Transverse colon (tissue), 4 donors: Measurements from ENCODE around the gene ING1. TPM values are rescaled to one million over a fixed set of nuclear protein-coding genes. Genes with fewer than 3 reads are reported as not detected.
A peak's percentile ranks its signal among the peaks of the same experiment; 100 is the strongest.
"Not testable (repeated sequence)": the region's sequence is repeated elsewhere in the genome, so short reads cannot be mapped to it uniquely, and the experiment has no call there.

Source experiments
- DNase-seq: peaks from one replicate; pipeline ENCODE4 v3.0.0-alpha.2; 2019
- H3K27ac ChIP-seq, 4 donors: fragments of 200-600 bp; sonication (generic); 2 replicates each; pipeline ENCODE4 v1.5.1; 2016 to 2018; ENCODE audit warnings: inconsistent platforms in 4 of 4
- H3K27me3 ChIP-seq: fragments of 200-600 bp; sonication (generic); 2 replicates; pipeline ENCODE4 v1.5.1; 2017; ENCODE audit warnings: inconsistent platforms
- H3K36me3 ChIP-seq, 4 donors: fragments of 200-600 bp; sonication (generic); 2 replicates each; pipeline ENCODE4 v1.5.1; 2017 to 2019; ENCODE audit warnings: inconsistent platforms in 4 of 4
- H3K4me1 ChIP-seq, 4 donors: fragments of 200-600 bp; sonication (generic); 2 replicates each; pipeline ENCODE4 v1.5.1; 2017 to 2020; ENCODE audit warnings: inconsistent platforms in 4 of 4
- H3K4me3 ChIP-seq, 4 donors: fragments of 200-600 bp; sonication (generic); 1 replicate in 1 of 4; 2 replicates in 3 of 4; pipeline versions ENCODE4 v1.5.1 to v1.6.1; 2017 to 2019; ENCODE audit warnings: inconsistent platforms in 4 of 4
- H3K9me3 ChIP-seq, 2 donors: fragments of 200-600 bp; sonication (generic); 2 replicates each; pipeline ENCODE4 v1.5.1; 2017 to 2019; ENCODE audit warnings: inconsistent platforms in 2 of 2
- CTCF ChIP-seq, 5 experiments: fragments of 200-600 bp in 3 of 5; fragments of 450-650 bp in 2 of 5; sonication (generic) in 3 of 5; IDR thresholded peaks; 1 replicate in 2 of 5; 2 replicates in 3 of 5; pipeline ENCODE4 v1.5.1; 2016 to 2017; ENCODE audit warnings: antibody characterized with exemption in 5 of 5, inconsistent platforms in 3 of 5, mild to moderate bottlenecking in 2 of 5, moderate library complexity in 1 of 5
- EP300 ChIP-seq: sonication (generic); formaldehyde crosslinking; IDR thresholded peaks from one replicate; pipeline ENCODE4 v1.6.1; 2017; ENCODE audit warnings: antibody characterized with exemption, low read depth
- POLR2A ChIP-seq: fragments of 450-650 bp; IDR thresholded peaks from one replicate; pipeline ENCODE4 v1.6.1; 2016; ENCODE audit warnings: antibody characterized with exemption, mild to moderate bottlenecking, moderate library complexity
- POLR2AphosphoS5 ChIP-seq, 3 donors: sonication (generic); formaldehyde crosslinking; IDR thresholded peaks; one replicate each; pipeline ENCODE4 v1.6.1; 2016; ENCODE audit warnings: antibody characterized with exemption in 3 of 3
- WGBS, 2 donors: methylation state at CpG; one replicate each; pipeline ENCODE4 v1.1.5; 2018; ENCODE audit warnings: low coverage in 1 of 2; 5-methylcytosine and 5-hydroxymethylcytosine counted together
- in situ Hi-C, 4 donors: fragments of 200-750 bp; cut with MboI; loops; one replicate each; pipeline versions ENCODE4 v1.15.0 to v1.15.1; 2017; ENCODE audit warnings: low sequenced_read_pairs in 3 of 4, low pct_ligation_motif_present in 1 of 4, low pct_unique_long_range_greater_than_20kb in 1 of 4
- intact Hi-C: fragments of 100-400 bp; cut with DNase I; formaldehyde crosslinking; loops from one replicate; pipeline ENCODE4 v1.15.1; 2023; ENCODE audit warnings: low total_unique reads
- total RNA-seq, 4 donors: library from RNA; depleted of rRNA; stranded (reverse); fragments of >200 nt; gene quantifications; one replicate each; pipeline ENCODE4 v1.1.0, GENCODE V29; 2016

Gene ING1
- total RNA-seq, 4 donors from 2014 or later = 14.9 to 35.5 (median 25.8) TPM

DNA sequence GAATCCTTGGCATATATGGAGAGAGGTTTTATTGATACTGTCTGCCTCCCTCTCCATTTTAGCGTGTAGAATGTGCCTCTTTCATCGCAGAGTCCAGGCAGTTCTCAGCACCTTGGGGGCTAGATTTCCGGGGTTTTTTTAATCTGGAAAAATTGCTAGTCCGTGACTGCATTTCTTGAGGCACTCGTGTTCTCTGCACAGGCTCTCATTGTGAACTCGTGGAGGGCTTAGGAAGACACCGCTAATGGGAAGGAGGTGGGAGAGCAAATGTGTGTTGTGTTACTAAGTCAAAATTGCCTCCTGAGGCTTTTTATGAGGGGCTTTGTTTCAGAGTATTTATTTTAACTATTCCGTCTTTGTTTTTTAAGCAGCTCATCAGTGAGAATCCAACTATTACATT, 10.1 kb downstream of the ING1 start:
- H3K4me3 ChIP-seq = no peak overlapping the region
- H3K27ac ChIP-seq = no peak overlapping the region
- in situ Hi-C loops (loop anchor here in 2 of 4 donors (25.0 kb wide), 3 partner anchors 111 to 439 kb away; partner anchors contain the start of genes ANKRD10 (in 2 of the 2) and NAXD (in 1 of the 2)), intact Hi-C loops (no loop called here)
- peaks cover 0 to 1% (median 0%) of the 10 kb centered on the region in 4 donors for H3K4me1 ChIP-seq
- H3K27me3 ChIP-seq = no peaks in the 10 kb centered on the region
- no peak for TF ChIP-seq CTCF (IDR thresholded peaks at IDR 0.05)
- H3K36me3 ChIP-seq = peaks cover 0 to 19% (median 2%) of the 10 kb centered on the region in 4 donors
- no peaks in the 10 kb centered on the region for H3K9me3 ChIP-seq
- DNase-seq = no peak
- 72 to 79% methylated on average over 8 of the region's 8 CpGs for WGBS, 2 donors

DNA sequence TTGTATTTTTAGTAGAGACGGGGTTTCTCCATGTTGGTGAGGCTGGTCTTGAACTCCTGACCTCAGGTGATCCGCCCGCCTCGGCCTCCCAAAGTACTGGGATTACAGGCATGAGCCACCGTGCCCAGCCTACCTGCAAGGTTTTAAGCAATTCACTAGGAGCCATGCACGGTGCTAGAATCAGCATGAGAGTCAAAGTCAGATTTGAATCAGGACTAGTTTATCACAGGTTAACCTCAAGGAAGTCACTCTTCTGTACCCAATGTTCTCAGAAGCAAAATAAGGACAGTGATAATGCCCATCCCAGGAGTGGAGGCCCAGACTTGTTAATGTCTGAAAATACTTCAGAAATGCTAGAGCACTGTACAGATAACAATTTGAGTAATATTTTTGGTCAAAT, 12.7 kb downstream of the ING1 start:
- H3K27me3 ChIP-seq, in situ Hi-C loops, H3K4me1 ChIP-seq, H3K4me3 ChIP-seq, intact Hi-C loops, H3K27ac ChIP-seq, DNase-seq, H3K9me3 ChIP-seq, H3K36me3 ChIP-seq: not testable (repeated sequence)
- WGBS, 2 donors = 80 to 93% methylated on average over 1 to 6 of the region's 6 CpGs

GRCh38 chr13:110726726-110727125, 13.2 kb downstream of the ING1 start:
- Histone ChIP-seq H3K27ac (no peak overlapping the region), H3K36me3 (peaks cover 0 to under 1% (median 0%) of the 10 kb centered on the region in 4 donors), H3K27me3 (no peaks in the 10 kb centered on the region), H3K4me3 (no peak overlapping the region), H3K4me1 (no peaks in the 10 kb centered on the region), H3K9me3 (no peaks in the 10 kb centered on the region)
- TF ChIP-seq POLR2AphosphoS5 (IDR thresholded peaks at IDR 0.05) (no peak), CTCF (IDR thresholded peaks at IDR 0.05) (no peak), EP300 (no peak), POLR2A (no peak)
- DNase-seq = peak; percentile 34
- 70 to 78% methylated on average over 5 to 9 of the region's 9 CpGs for WGBS, 2 donors
- intact Hi-C loops = no loop called here
- in situ Hi-C loops = no loop called here

DNA sequence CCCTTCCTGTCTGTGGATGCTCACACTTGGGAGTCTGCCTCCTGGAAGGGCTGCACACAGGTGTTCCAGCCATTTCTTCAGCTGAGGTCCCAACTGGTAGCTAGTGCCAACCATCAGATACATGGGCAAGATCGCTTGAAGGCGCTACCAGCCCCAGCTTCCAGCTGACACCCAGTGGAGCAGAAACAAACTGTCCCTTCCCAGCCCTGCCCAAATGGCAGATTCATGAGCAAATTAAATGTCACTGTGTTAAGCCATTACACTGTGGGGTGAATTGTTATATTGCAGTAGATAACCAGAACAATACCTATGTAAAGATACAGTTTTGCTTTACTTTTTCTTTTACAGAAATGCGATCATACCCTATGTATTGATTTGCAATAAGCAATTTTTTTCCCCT, 17.6 kb downstream of the ING1 start:
- in situ Hi-C loops (no loop called here), intact Hi-C loops (no loop called here)
- H3K27me3 ChIP-seq = no peaks in the 10 kb centered on the region
- no peak overlapping the region for H3K27ac ChIP-seq
- DNase-seq = peak; percentile 45
- H3K9me3 ChIP-seq = no peaks in the 10 kb centered on the region
- H3K36me3 ChIP-seq = no peaks in the 10 kb centered on the region
- H3K4me3 ChIP-seq = no peak overlapping the region
- no peak for TF ChIP-seq EP300
- TF ChIP-seq CTCF (IDR thresholded peaks at IDR 0.05) = no peak
- no peak for TF ChIP-seq POLR2A
- TF ChIP-seq POLR2AphosphoS5 (IDR thresholded peaks at IDR 0.05) = no peak
- H3K4me1 ChIP-seq = no peaks in the 10 kb centered on the region
- 68 to 75% methylated on average over 1 to 3 of the region's 3 CpGs for WGBS, 2 donors

- DNase-seq = no peak
- no peaks in the 10 kb centered on the region for H3K27me3 ChIP-seq
- intact Hi-C loops = no loop called here
Measured at GRCh38 chr13:110734561-110734960, 21.1 kb downstream of the ING1 start.

More at GRCh38 chr13:110734561-110734960, 21.1 kb downstream of the ING1 start:
- TF ChIP-seq CTCF (IDR thresholded peaks at IDR 0.05) = no peak
- no peak for TF ChIP-seq POLR2A
- TF ChIP-seq EP300 = no peak
- TF ChIP-seq POLR2AphosphoS5 (IDR thresholded peaks at IDR 0.05) = no peak
- no peaks in the 10 kb centered on the region for H3K36me3 ChIP-seq
- no peak overlapping the region for H3K4me3 ChIP-seq
- in situ Hi-C loops = no loop called here
- 88 to 89% methylated on average over 5 of the region's 5 CpGs for WGBS, 2 donors
- no peak overlapping the region for H3K27ac ChIP-seq
- H3K4me1 ChIP-seq = no peaks in the 10 kb centered on the region
- no peaks in the 10 kb centered on the region for H3K9me3 ChIP-seq
